A549 (cell line): ENCODE measurements around the gene SRF. TPM values are rescaled to one million over a fixed set of nuclear protein-coding genes. Genes with fewer than 3 reads are reported as not detected.
A peak's percentile ranks its signal among the peaks of the same experiment; 100 is the strongest.

Experiments
- ATAC-seq, 2 experiments: fragments of 200-7000 bp in 1 of 2; fragments of >200 bp in 1 of 2; cut with Nextera tagmentation in 1 of 2; cut with Tn5 transposase in 1 of 2; 3 replicates each; pipeline versions ENCODE4 v1.8.0 to v1.9.1; 2018 to 2020; ENCODE audit warnings: mild to moderate bottlenecking in 1 of 2, moderate library complexity in 1 of 2
- CTCF ChIA-PET: fragments of 300-600 bp; sonication (Branson Sonifier 250); formaldehyde crosslinking; extraction: SDS; loops from one replicate; lab custom pipeline; 2021; ENCODE audit warnings: antibody characterized with exemption, inconsistent platforms; lab: Yijun Ruan, JAX
- POLR2A ChIA-PET: fragments of 350-600 bp; formaldehyde crosslinking; extraction: SDS; loops from one replicate; lab custom pipeline; 2021; ENCODE audit warnings: antibody characterized with exemption, inconsistent platforms; lab: Yijun Ruan, JAX
- DNase-seq, 2 experiments: peaks; one replicate each; pipeline versions ENCODE4 v3.0.0 to v3.0.0-alpha.2; 2011 to 2016; ENCODE audit warnings: low read depth in 1 of 2, low spot score in 1 of 2
- FAIRE-seq: peaks from 2 replicates; lab custom pipeline; 2011; peaks lifted over from hg19 to GRCh38; lab: Jason Lieb, UNC
- H3K27ac ChIP-seq, 2 experiments: fragments of >200 bp; sonication (Bioruptor Twin); formaldehyde crosslinking; 3 replicates each; pipeline ENCODE4 v1.5.1; 2016 to 2017
- H3K4me1 ChIP-seq: fragments of >200 bp; sonication (Bioruptor Twin); formaldehyde crosslinking; 3 replicates; pipeline ENCODE4 v1.6.1; 2016
- H3K4me2 ChIP-seq: fragments of >200 bp; sonication (Bioruptor Twin); formaldehyde crosslinking; 3 replicates; pipeline ENCODE4 v1.6.1; 2016
- H3K4me3 ChIP-seq: fragments of >200 bp; sonication (Bioruptor Twin); formaldehyde crosslinking; 3 replicates; pipeline ENCODE4 v1.5.1; 2016
- H3K9me3 ChIP-seq: fragments of >200 bp; sonication (Bioruptor Twin); formaldehyde crosslinking; 3 replicates; pipeline ENCODE4 v1.6.1; 2016
- ATOH8 ChIP-seq: fragments of 250-450 bp; sonication (Bioruptor Pico); IDR thresholded peaks from 2 replicates; pipeline ENCODE4 v1.5.0; 2020; ENCODE audit warnings: low read depth, mild to moderate bottlenecking, moderate library complexity
- BHLHE40 ChIP-seq: IDR thresholded peaks from 2 replicates; pipeline ENCODE4 v1.6.1; 2012; ENCODE audit warnings: low read depth, low read length, inconsistent platforms
- CHD4 ChIP-seq: fragments of 200-600 bp; sonication (generic); IDR thresholded peaks from 2 replicates; pipeline ENCODE4 v1.6.1; 2016; ENCODE audit warnings: antibody characterized with exemption, mild to moderate bottlenecking, borderline replicate concordance
- GATA3 ChIP-seq: IDR thresholded peaks from 2 replicates; pipeline ENCODE4 v1.6.1; 2012; ENCODE audit warnings: borderline replicate concordance
- HOXA7 ChIP-seq: fragments of 250-450 bp; sonication (Bioruptor Pico); IDR thresholded peaks from 2 replicates; pipeline ENCODE4 v1.5.0; 2020; ENCODE audit warnings: mild to moderate bottlenecking, moderate library complexity
- JUN ChIP-seq, 2 experiments: fragments of >200 bp; sonication (Bioruptor Twin); formaldehyde crosslinking; IDR thresholded peaks; 2 replicates in 1 of 2; 3 replicates in 1 of 2; pipeline ENCODE4 v1.6.1; 2016 to 2017
- JUNB ChIP-seq: fragments of >200 bp; sonication (Bioruptor Twin); formaldehyde crosslinking; IDR thresholded peaks from 2 replicates; pipeline ENCODE4 v1.6.1; 2016
- MYC ChIP-seq: IDR thresholded peaks from 2 replicates; pipeline ENCODE4 v1.6.1; 2012; ENCODE audit warnings: mild to moderate bottlenecking, inconsistent platforms, low read length, improper control_type of control experiment, borderline replicate concordance
- NPAS2 ChIP-seq: fragments of 250-450 bp; sonication (Bioruptor Pico); IDR thresholded peaks from 2 replicates; pipeline ENCODE4 v1.8.0; 2022; ENCODE audit warnings: mild to moderate bottlenecking, moderate library complexity, borderline replicate concordance
- PBX3 ChIP-seq: IDR thresholded peaks from 2 replicates; pipeline ENCODE4 v1.6.1; 2012
- POLR2A ChIP-seq: IDR thresholded peaks from 2 replicates; pipeline ENCODE4 v1.6.1; 2012; ENCODE audit warnings: mild to moderate bottlenecking, low read length
- POLR2AphosphoS2 ChIP-seq: conservative IDR thresholded peaks from 2 replicates; pipeline ENCODE4 v1.6.1; 2012; ENCODE audit warnings: low read length, improper control_type of control experiment, inconsistent platforms
- RAD21 ChIP-seq, 2 experiments: fragments of >200 bp in 1 of 2; sonication (Bioruptor Twin) in 1 of 2; formaldehyde crosslinking in 1 of 2; IDR thresholded peaks in 1 of 2; conservative IDR thresholded peaks in 1 of 2; 2 replicates in 1 of 2; 3 replicates in 1 of 2; pipeline ENCODE4 v1.6.1; 2012 to 2018; ENCODE audit warnings: inconsistent platforms in 1 of 2
- RCOR1 ChIP-seq: fragments of 150-350 bp; IDR thresholded peaks from 2 replicates; pipeline ENCODE4 v1.6.1; 2014; ENCODE audit warnings: antibody characterized with exemption, low read length, low read depth
- SMC3 ChIP-seq: fragments of >200 bp; sonication (Bioruptor Twin); formaldehyde crosslinking; IDR thresholded peaks from 3 replicates; pipeline ENCODE4 v1.6.1; 2018; ENCODE audit warnings: inconsistent platforms
- SREBF2 ChIP-seq: fragments of 450-650 bp; IDR thresholded peaks from 2 replicates; pipeline ENCODE4 v1.6.1; 2014; ENCODE audit warnings: mild to moderate bottlenecking, moderate library complexity
- WGBS: methylation state at CpG from one replicate; pipeline ENCODE4 v1.1.6; 2017; ENCODE audit errors: missing lambda C conversion rate; 5-methylcytosine and 5-hydroxymethylcytosine counted together
- polyA plus RNA-seq, 4 experiments: library from polyadenylated mRNA; depleted of rRNA in 3 of 4; stranded (reverse); fragments of >200 nt; fragmentation: RNase III in 1 of 4; extraction: RNeasy Plus Mini Kit Qiagen cat#74134 plus additional on column Dnase treatment in 1 of 4; gene quantifications; 2 replicates in 3 of 4; 3 replicates in 1 of 4; pipeline ENCODE4 v1.2.3, GENCODE V29; 2011 to 2017
- TF ChIP-seq, protein P1 (sequence below): fragments of 250-450 bp; sonication (Bioruptor Pico); IDR thresholded peaks from 2 replicates; pipeline ENCODE4 v1.5.0; 2021; ENCODE audit warnings: mild to moderate bottlenecking, moderate library complexity, borderline replicate concordance
- TF ChIP-seq, protein P2 (sequence below): fragments of >200 bp; sonication (Bioruptor Twin); formaldehyde crosslinking; IDR thresholded peaks from 3 replicates; pipeline ENCODE4 v1.6.1; 2016
- TF ChIP-seq, protein P3 (sequence below): fragments of 450-650 bp; IDR thresholded peaks from 2 replicates; pipeline ENCODE4 v1.6.1; 2014; ENCODE audit warnings: antibody characterized with exemption
- TF ChIP-seq, protein P4 (sequence below): fragments of >200 bp; sonication (Bioruptor Twin); formaldehyde crosslinking; IDR thresholded peaks from 3 replicates; pipeline ENCODE4 v1.5.1; 2016
- TF ChIP-seq, protein P5 (sequence below): IDR thresholded peaks from 2 replicates; pipeline ENCODE4 v1.6.1; 2012; ENCODE audit warnings: low read depth, borderline replicate concordance

SRF gene
- polyA plus RNA-seq, 2 of the 4 experiments (the other 2 are of a cell fraction): 14.0 to 16.7 TPM

- TF ChIP-seq, protein P1, sequence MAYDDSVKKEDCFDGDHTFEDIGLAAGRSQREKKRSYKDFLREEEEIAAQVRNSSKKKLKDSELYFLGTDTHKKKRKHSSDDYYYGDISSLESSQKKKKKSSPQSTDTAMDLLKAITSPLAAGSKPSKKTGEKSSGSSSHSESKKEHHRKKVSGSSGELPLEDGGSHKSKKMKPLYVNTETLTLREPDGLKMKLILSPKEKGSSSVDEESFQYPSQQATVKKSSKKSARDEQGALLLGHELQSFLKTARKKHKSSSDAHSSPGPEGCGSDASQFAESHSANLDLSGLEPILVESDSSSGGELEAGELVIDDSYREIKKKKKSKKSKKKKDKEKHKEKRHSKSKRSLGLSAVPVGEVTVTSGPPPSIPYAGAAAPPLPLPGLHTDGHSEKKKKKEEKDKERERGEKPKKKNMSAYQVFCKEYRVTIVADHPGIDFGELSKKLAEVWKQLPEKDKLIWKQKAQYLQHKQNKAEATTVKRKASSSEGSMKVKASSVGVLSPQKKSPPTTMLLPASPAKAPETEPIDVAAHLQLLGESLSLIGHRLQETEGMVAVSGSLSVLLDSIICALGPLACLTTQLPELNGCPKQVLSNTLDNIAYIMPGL (CRISPR knock-in tag): no peak
Measured at GRCh38 chr6:43172104-43173007, 1.3 kb downstream of the SRF start (continued).

DNA sequence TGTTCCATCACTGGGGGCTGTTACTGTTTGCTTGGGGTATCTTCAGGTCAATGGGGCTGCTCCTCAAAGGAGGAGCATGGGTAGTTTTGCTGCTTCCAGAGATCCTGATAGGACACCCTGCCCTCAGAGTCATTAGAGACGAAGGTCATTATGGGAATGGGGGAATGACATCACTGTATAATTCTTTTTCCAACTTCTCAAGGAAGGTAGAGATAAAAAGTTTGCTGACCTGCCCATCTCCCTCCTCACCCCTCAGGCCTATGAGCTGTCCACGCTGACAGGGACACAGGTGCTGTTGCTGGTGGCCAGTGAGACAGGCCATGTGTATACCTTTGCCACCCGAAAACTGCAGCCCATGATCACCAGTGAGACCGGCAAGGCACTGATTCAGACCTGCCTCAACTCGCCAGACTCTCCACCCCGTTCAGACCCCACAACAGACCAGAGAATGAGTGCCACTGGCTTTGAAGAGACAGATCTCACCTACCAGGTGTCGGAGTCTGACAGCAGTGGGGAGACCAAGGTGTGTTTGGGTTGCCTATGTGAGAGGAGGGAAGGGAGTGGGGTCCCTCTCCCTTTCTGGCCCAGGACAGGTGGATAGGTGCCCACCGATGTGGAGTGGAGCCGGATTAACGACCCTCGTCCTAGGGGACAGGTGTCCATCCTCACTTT lies 2.7 kb downstream of the SRF start:
- Histone ChIP-seq H3K4me3 (peak overlapping the region; percentile 92; the same call in 2 of the 3 replicates), H3K4me2 (peak overlapping the region; percentile 93), H3K27ac (peak overlapping the region; percentile 69 to 100; a peak in 5 of 6 replicates), H3K9me3 (no peaks in the 10 kb centered on the region), H3K4me1 (peaks cover 30% of the 10 kb centered on the region)
- WGBS: 81% methylated on average over 10 of the region's 11 CpGs
- ChIA-PET CTCF (interaction anchor here (1.4 kb wide), 1 partner anchor 56 kb away, joined by 3 read pairs; no protein-coding TSS in a partner anchor), POLR2A (interaction anchor here (0.7 to 1.1 kb wide), 3 partner anchors 47 to 190 kb away, joined by 3 to 4 read pairs (median 4); partner anchors contain the start of genes DNPH1 and PPP2R5D)
- TF ChIP-seq SMC3 (no peak), JUN (IDR thresholded peaks at IDR 0.05) (no peak), NPAS2 (CRISPR knock-in tag) (no peak), POLR2AphosphoS2 (no peak), ATOH8 (CRISPR knock-in tag) (no peak), SREBF2 (no peak), HOXA7 (CRISPR knock-in tag) (no peak), PBX3 (no peak), CHD4 (no peak), GATA3 (no peak), BHLHE40 (no peak), MYC (no peak), POLR2A (no peak), RCOR1 (no peak), RAD21 (conservative IDR thresholded peaks at IDR 0.05 in 1 of 2, IDR thresholded peaks at IDR 0.05 in 1 of 2) (no peak), JUNB (no peak)
- TF ChIP-seq, protein P2, sequence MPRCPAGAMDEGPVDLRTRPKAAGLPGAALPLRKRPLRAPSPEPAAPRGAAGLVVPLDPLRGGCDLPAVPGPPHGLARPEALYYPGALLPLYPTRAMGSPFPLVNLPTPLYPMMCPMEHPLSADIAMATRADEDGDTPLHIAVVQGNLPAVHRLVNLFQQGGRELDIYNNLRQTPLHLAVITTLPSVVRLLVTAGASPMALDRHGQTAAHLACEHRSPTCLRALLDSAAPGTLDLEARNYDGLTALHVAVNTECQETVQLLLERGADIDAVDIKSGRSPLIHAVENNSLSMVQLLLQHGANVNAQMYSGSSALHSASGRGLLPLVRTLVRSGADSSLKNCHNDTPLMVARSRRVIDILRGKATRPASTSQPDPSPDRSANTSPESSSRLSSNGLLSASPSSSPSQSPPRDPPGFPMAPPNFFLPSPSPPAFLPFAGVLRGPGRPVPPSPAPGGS: no peak
- TF ChIP-seq, protein P3, sequence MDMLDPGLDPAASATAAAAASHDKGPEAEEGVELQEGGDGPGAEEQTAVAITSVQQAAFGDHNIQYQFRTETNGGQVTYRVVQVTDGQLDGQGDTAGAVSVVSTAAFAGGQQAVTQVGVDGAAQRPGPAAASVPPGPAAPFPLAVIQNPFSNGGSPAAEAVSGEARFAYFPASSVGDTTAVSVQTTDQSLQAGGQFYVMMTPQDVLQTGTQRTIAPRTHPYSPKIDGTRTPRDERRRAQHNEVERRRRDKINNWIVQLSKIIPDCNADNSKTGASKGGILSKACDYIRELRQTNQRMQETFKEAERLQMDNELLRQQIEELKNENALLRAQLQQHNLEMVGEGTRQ: no peak
- TF ChIP-seq, protein P4, sequence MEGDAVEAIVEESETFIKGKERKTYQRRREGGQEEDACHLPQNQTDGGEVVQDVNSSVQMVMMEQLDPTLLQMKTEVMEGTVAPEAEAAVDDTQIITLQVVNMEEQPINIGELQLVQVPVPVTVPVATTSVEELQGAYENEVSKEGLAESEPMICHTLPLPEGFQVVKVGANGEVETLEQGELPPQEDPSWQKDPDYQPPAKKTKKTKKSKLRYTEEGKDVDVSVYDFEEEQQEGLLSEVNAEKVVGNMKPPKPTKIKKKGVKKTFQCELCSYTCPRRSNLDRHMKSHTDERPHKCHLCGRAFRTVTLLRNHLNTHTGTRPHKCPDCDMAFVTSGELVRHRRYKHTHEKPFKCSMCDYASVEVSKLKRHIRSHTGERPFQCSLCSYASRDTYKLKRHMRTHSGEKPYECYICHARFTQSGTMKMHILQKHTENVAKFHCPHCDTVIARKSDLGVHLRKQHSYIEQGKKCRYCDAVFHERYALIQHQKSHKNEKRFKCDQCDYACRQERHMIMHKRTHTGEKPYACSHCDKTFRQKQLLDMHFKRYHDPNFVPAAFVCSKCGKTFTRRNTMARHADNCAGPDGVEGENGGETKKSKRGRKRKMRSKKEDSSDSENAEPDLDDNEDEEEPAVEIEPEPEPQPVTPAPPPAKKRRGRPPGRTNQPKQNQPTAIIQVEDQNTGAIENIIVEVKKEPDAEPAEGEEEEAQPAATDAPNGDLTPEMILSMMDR: no peak
- TF ChIP-seq, protein P5, sequence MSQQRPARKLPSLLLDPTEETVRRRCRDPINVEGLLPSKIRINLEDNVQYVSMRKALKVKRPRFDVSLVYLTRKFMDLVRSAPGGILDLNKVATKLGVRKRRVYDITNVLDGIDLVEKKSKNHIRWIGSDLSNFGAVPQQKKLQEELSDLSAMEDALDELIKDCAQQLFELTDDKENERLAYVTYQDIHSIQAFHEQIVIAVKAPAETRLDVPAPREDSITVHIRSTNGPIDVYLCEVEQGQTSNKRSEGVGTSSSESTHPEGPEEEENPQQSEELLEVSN: no peak
- DNase-seq (no peak), FAIRE-seq (no peak), ATAC-seq (no peak)
